ENCODE measurements around the gene ZC2HC1B.
"Not testable (repeated sequence)": the region's sequence is repeated elsewhere in the genome, so short reads cannot be mapped to it uniquely, and the experiment has no call there.

ZC2HC1B gene

DNA sequence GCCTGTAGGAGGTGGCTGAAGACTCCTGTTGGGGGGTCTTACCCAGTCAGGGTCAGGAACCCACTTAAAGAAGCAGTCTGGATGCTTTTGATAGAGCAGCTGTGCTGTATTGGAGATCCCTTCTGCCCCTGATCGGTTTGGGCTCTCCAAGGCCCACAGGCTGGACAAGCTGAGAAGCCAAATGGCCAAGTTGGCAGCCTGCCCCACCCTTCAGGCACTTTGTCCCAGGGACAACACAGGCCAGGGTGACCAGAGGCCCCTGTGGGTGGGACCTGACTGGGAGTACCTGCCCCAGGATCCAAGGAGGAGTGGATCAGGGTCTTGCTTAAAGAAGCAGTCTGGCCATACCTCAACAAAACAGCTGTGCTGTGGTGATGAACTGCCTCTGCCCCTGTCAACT, 48.4 kb downstream of the ZC2HC1B start:
- ChIA-PET POLR2A (no interaction called here), CTCF (interaction anchor here (1.1 kb wide), 1 partner anchor 29 kb away, joined by 4 read pairs; no protein-coding TSS in a partner anchor)
- Histone ChIP-seq H3K4me3 (ENCODE audit: low read depth, low read length) (no peak overlapping the region), H3K36me3 (ENCODE audit: control insufficient read depth in 2 of 2, insufficient read depth in 1 of 2, low read length in 2 of 2) (no peaks in the 10 kb centered on the region), H3K27ac (ENCODE audit: extremely low read depth, low read depth, low read length) (no peak overlapping the region), H3K9me3 (ENCODE audit: control insufficient read depth, insufficient read depth, low read depth, low read length) (no peaks in the 10 kb centered on the region), H3K4me1 (ENCODE audit: control insufficient read depth, insufficient read depth, low read length) (no peaks in the 10 kb centered on the region)
- TF ChIP-seq ZNF488 (tag by site-specific recombination; IDR thresholded peaks at IDR 0.05) (no peak), FEZF1 (tag by site-specific recombination; IDR thresholded peaks at IDR 0.05) (no peak), KLF17 (tag by site-specific recombination; IDR thresholded peaks at IDR 0.05) (no peak), ZNF510 (tag by site-specific recombination; IDR thresholded peaks at IDR 0.05; ENCODE audit: insufficient replicate concordance) (no peak), ZNF223 (tag by site-specific recombination; IDR thresholded peaks at IDR 0.05) (no peak), HOXA7 (CRISPR knock-in tag; IDR thresholded peaks at IDR 0.05; ENCODE audit: borderline replicate concordance) (no peak)
- TF ChIP-seq, protein P1, sequence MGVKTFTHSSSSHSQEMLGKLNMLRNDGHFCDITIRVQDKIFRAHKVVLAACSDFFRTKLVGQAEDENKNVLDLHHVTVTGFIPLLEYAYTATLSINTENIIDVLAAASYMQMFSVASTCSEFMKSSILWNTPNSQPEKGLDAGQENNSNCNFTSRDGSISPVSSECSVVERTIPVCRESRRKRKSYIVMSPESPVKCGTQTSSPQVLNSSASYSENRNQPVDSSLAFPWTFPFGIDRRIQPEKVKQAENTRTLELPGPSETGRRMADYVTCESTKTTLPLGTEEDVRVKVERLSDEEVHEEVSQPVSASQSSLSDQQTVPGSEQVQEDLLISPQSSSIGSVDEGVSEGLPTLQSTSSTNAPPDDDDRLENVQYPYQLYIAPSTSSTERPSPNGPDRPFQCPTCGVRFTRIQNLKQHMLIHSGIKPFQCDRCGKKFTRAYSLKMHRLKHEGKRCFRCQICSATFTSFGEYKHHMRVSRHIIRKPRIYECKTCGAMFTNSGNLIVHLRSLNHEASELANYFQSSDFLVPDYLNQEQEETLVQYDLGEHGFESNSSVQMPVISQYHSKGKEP (tag by site-specific recombination; IDR thresholded peaks at IDR 0.05), result no peak

DNA sequence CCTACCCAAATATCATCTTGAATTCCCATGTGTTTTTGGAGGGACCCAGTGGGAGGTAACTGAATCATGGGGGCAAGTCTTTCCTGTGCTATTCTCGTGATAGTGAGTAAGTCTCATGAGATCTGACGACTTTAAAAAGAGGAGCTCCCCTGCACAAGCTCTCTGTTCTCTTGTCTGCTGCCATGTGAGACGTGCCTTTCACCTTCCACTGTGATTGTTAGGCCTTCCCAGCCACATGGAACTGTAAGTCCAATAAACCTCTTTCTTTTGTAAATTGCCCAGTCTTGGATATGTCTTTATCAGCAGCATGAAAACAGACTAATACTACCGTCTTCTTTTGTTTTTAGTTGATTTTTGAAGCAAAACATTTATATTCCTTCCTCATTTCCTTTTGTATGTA, 52.8 kb downstream of the ZC2HC1B start:
- H3K9me3 ChIP-seq (ENCODE audit: control insufficient read depth, insufficient read depth, low read depth, low read length); H3K36me3 ChIP-seq (ENCODE audit: control insufficient read depth in 2 of 2, insufficient read depth in 1 of 2, low read length in 2 of 2); H3K4me1 ChIP-seq (ENCODE audit: control insufficient read depth, insufficient read depth, low read length); H3K27ac ChIP-seq (ENCODE audit: extremely low read depth, low read depth, low read length); POLR2A ChIA-PET; H3K4me3 ChIP-seq (ENCODE audit: low read depth, low read length): not testable (repeated sequence)
- CTCF ChIA-PET, result interaction anchor here (0.7 kb wide), 1 partner anchor 1033 kb away, joined by 5 read pairs; no protein-coding TSS in a partner anchor

- CTCF ChIA-PET, result no interaction called here
These were observed 64.6 kb downstream of the ZC2HC1B start for GRCh38 chr6:143928853-143929252.

More at GRCh38 chr6:143928853-143929252, 64.6 kb downstream of the ZC2HC1B start:
- POLR2A ChIA-PET, result no interaction called here
- no peak for TF ChIP-seq PRDM1 (tag by site-specific recombination; IDR thresholded peaks at IDR 0.05)
- TF ChIP-seq ZFP69B (tag by site-specific recombination; IDR thresholded peaks at IDR 0.05), result no peak
- TF ChIP-seq KLF7 (tag by site-specific recombination; IDR thresholded peaks at IDR 0.05; ENCODE audit: borderline replicate concordance), result no peak
- TF ChIP-seq KLF10 (tag by site-specific recombination; IDR thresholded peaks at IDR 0.05), result no peak
- TF ChIP-seq ZNF133 (tag by site-specific recombination; IDR thresholded peaks at IDR 0.05), result no peak
- TF ChIP-seq ZBTB11 (tag by site-specific recombination; conservative IDR thresholded peaks at IDR 0.05; ENCODE audit: low read depth), result no peak
- TF ChIP-seq ZNF324 (tag by site-specific recombination; IDR thresholded peaks at IDR 0.05), result no peak
- TF ChIP-seq ZNF629 (tag by site-specific recombination; IDR thresholded peaks at IDR 0.05), result no peak
- no peak for TF ChIP-seq ZNF23 (tag by site-specific recombination; IDR thresholded peaks at IDR 0.05; ENCODE audit: borderline replicate concordance)
- TF ChIP-seq SCRT1 (tag by site-specific recombination; IDR thresholded peaks at IDR 0.05; ENCODE audit: borderline replicate concordance), result no peak
- TF ChIP-seq REPIN1 (tag by site-specific recombination; IDR thresholded peaks at IDR 0.05; ENCODE audit: low read depth), result no peak
- Histone ChIP-seq H3K36me3 (ENCODE audit: control insufficient read depth in 2 of 2, insufficient read depth in 1 of 2, low read length in 2 of 2) (no peaks in the 10 kb centered on the region), H3K4me1 (ENCODE audit: control insufficient read depth, insufficient read depth, low read length) (no peaks in the 10 kb centered on the region), H3K9me3 (ENCODE audit: control insufficient read depth, insufficient read depth, low read depth, low read length) (no peaks in the 10 kb centered on the region), H3K4me3 (ENCODE audit: low read depth, low read length) (no peak overlapping the region), H3K27ac (ENCODE audit: extremely low read depth, low read depth, low read length) (no peak overlapping the region)

Data from HEK293 (cell line).